SJCRH30 (cell line): ENCODE measurements around the gene TMEM150B. TPM values are rescaled to one million over a fixed set of nuclear protein-coding genes. Genes with fewer than 3 reads are reported as not detected.

Experiments used
- DNase-seq, 2 experiments: peaks; one replicate each; pipeline ENCODE4 v3.0.0-alpha.2; 2015 to 2020
- H3K27ac ChIP-seq: fragments of 250-450 bp; sonication (Bioruptor Pico); 2 replicates; pipeline ENCODE4 v1.5.1; 2020; ENCODE audit warnings: mild to moderate bottlenecking, moderate library complexity
- H3K27me3 ChIP-seq: fragments of 250-450 bp; sonication (Bioruptor Pico); 2 replicates; pipeline ENCODE4 v1.5.1; 2020; ENCODE audit warnings: mild to moderate bottlenecking, moderate library complexity
- H3K36me3 ChIP-seq: fragments of 250-450 bp; sonication (Bioruptor Pico); 2 replicates; pipeline ENCODE4 v1.5.1; 2020; ENCODE audit warnings: mild to moderate bottlenecking, moderate library complexity
- H3K4me1 ChIP-seq: fragments of 250-450 bp; sonication (Bioruptor Pico); 2 replicates; pipeline ENCODE4 v1.5.1; 2020; ENCODE audit warnings: mild to moderate bottlenecking, moderate library complexity
- H3K4me3 ChIP-seq: fragments of 250-450 bp; sonication (Bioruptor Pico); 2 replicates; pipeline ENCODE4 v1.5.1; 2020; ENCODE audit warnings: mild to moderate bottlenecking, moderate library complexity
- H3K9me3 ChIP-seq: fragments of 250-450 bp; sonication (Bioruptor Pico); replicated peaks from 2 replicates; pipeline ENCODE4 v1.5.1; 2020; ENCODE audit warnings: mild to moderate bottlenecking, moderate library complexity
- total RNA-seq: library from RNA; depleted of rRNA; stranded (reverse); fragments of >200 nt; shearing (Covaris generic); gene quantifications from 2 replicates; pipeline ENCODE4 v1.2.3, GENCODE V29; 2014; rRNA removed

The TMEM150B gene
- total RNA-seq, 1 experiment from 2014 or later = not detected

DNA sequence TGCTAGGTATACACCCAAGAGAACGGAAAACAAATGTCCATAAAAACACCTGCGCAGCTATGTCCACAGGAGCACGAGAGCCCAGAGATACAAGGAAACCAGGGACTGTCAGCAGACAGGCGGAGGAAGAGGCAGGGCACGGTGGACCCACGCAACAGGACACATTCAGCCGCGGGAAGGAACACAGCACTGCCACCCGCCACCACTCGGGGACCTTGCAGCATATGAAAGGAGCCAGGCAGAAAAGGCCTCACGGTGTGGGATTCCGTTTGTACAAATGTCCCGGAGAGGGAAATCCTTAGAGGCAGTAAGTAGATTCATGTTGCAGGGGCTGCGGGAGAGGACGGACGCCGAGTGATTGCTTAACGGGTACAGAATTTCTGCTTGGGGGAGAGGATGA lies 53.0 kb downstream of the TMEM150B start:
- Histone ChIP-seq H3K4me1 (no peaks in the 10 kb centered on the region), H3K9me3 (no peaks in the 10 kb centered on the region), H3K27ac (no peak overlapping the region), H3K4me3 (no peak overlapping the region), H3K27me3 (no peaks in the 10 kb centered on the region), H3K36me3 (0 out of 2 replicates have a peak, but pooled peaks cover 3% of the 10 kb centered on the region)
- no peak for DNase-seq

DNA sequence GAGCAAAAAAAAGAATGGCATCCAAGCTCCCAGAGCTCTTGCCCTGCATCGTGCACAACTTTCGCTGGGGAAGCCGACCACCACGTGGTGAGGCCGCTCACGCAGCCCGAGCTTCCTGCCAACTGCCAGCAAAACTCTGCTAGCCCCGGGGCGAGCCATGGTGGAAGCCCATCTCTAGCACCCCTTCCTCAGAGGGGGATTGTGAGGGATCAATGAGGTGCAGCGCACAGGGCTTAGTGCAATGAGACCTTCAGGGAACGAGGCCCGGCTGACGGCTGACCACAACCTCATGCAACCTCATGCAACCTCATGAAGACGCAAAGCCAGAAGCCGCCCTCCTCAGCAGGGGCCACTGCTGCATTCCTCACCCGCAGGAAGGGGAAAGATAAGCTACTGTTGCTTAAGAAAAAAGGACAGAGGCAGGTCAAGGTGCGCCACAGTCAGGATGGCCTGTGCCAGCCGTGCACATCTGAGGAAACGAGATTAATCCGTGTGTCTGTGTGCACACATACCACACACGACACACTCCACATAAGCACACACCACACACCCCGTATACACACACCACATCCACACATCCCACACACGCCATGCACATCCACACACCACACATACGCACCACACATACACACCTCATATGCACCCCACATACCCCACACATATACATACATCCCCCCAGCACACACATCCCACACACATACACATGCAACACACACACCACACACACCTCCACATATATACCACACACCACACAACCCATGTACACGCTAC lies 54.8 kb downstream of the TMEM150B start:
- Histone ChIP-seq H3K4me1 (no peaks in the 10 kb centered on the region), H3K9me3 (0 out of 2 replicates have a peak, but pooled peaks cover 2% of the 10 kb centered on the region), H3K27ac (no peak overlapping the region), H3K36me3 (0 out of 2 replicates have a peak, but pooled peaks cover 3% of the 10 kb centered on the region), H3K27me3 (no peaks in the 10 kb centered on the region), H3K4me3 (no peak overlapping the region)
- no peak for DNase-seq

- H3K27ac ChIP-seq = no peak overlapping the region
- no peak overlapping the region for H3K4me3 ChIP-seq
- H3K9me3 ChIP-seq = 0 out of 2 replicates have a peak, but pooled peaks cover 2% of the 10 kb centered on the region
- H3K36me3 ChIP-seq = 0 out of 2 replicates have a peak, but pooled peaks cover 3% of the 10 kb centered on the region
- H3K4me1 ChIP-seq = no peaks in the 10 kb centered on the region
- H3K27me3 ChIP-seq = no peaks in the 10 kb centered on the region
- no peak for DNase-seq
Measured at GRCh38 chr19:55269299-55269698, 55.8 kb downstream of the TMEM150B start.

GRCh38 chr19:55266840-55267239 lies 58.3 kb downstream of the TMEM150B start:
- 0 out of 2 replicates have a peak, but pooled peaks cover 3% of the 10 kb centered on the region for H3K36me3 ChIP-seq
- DNase-seq = no peak

GRCh38 chr19:55266404-55266803 lies 58.7 kb downstream of the TMEM150B start:
- Histone ChIP-seq H3K27me3 (no peaks in the 10 kb centered on the region), H3K36me3 (0 out of 2 replicates have a peak, but pooled peaks cover 3% of the 10 kb centered on the region), H3K4me1 (no peaks in the 10 kb centered on the region), H3K9me3 (0 out of 2 replicates have a peak, but pooled peaks cover 2% of the 10 kb centered on the region), H3K27ac (no peak overlapping the region), H3K4me3 (no peak overlapping the region)
- DNase-seq = no peak

More at GRCh38 chr19:55266840-55267239, 58.3 kb downstream of the TMEM150B start:
- Histone ChIP-seq H3K27me3 (no peaks in the 10 kb centered on the region), H3K9me3 (0 out of 2 replicates have a peak, but pooled peaks cover 2% of the 10 kb centered on the region), H3K4me1 (no peaks in the 10 kb centered on the region), H3K4me3 (no peak overlapping the region), H3K27ac (no peak overlapping the region)

DNA sequence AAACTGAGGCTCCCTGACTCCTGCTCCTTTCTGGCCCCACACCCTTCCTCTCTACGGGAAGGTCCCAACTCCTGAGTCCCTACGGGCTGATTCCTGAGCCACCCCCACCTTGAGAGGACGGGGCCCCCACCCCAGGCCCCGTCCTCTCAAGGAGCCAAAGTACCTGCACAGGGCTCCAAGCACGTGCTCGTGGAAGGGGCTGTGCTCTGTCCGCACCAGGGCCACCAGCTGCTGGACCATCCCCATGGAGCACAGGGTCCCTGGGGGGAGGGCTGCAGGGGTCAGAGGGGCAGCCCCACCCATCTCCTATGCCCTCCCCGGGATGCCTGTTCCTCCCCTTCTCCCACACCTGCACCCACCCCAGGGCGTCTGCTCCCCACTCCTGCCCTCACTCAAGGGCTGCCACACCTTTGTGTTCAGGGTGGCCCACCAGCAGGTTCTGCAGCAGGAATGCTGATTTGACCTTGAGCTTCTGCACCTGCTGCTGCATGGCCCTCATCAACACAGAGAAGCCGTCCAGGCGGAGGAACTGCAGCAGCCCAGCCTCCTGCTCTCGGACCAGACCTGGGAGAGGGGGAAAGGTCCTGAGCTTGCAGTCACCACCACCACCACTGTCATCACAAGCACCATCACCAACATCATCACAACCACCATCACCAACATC lies 59.3 kb downstream of the TMEM150B start:
- DNase-seq = no peak
- Histone ChIP-seq H3K4me3 (no peak overlapping the region), H3K36me3 (0 out of 2 replicates have a peak, but pooled peaks cover 3% of the 10 kb centered on the region), H3K9me3 (0 out of 2 replicates have a peak, but pooled peaks cover 2% of the 10 kb centered on the region), H3K27me3 (no peaks in the 10 kb centered on the region), H3K4me1 (no peaks in the 10 kb centered on the region), H3K27ac (no peak overlapping the region)

GRCh38 chr19:55265173-55265572 lies 60.0 kb downstream of the TMEM150B start:
- 0 out of 2 replicates have a peak, but pooled peaks cover 2% of the 10 kb centered on the region for H3K9me3 ChIP-seq
- no peak for DNase-seq
- H3K36me3 ChIP-seq = 0 out of 2 replicates have a peak, but pooled peaks cover 3% of the 10 kb centered on the region
- no peak overlapping the region for H3K4me3 ChIP-seq
- no peaks in the 10 kb centered on the region for H3K4me1 ChIP-seq
- H3K27ac ChIP-seq = no peak overlapping the region
- no peaks in the 10 kb centered on the region for H3K27me3 ChIP-seq

GRCh38 chr19:55264531-55264930 lies 60.6 kb downstream of the TMEM150B start:
- H3K36me3 ChIP-seq = 0 out of 2 replicates have a peak, but pooled peaks cover 3% of the 10 kb centered on the region
- H3K4me3 ChIP-seq = no peak overlapping the region
- H3K27ac ChIP-seq = no peak overlapping the region

More at GRCh38 chr19:55264531-55264930, 60.6 kb downstream of the TMEM150B start:
- H3K27me3 ChIP-seq = no peaks in the 10 kb centered on the region
- H3K4me1 ChIP-seq = no peaks in the 10 kb centered on the region
- H3K9me3 ChIP-seq = 0 out of 2 replicates have a peak, but pooled peaks cover 2% of the 10 kb centered on the region
- no peak for DNase-seq

Other genes with a start within 250 kb of the TMEM150B start
- 1.4 and 1.7 TPM in 2 replicates for gene EPS8L1, start 249.5 kb downstream of the TMEM150B start, total RNA-seq
- 26.2 and 30.5 TPM in 2 replicates for gene PPP1R12C, start 207.7 kb downstream of the TMEM150B start, total RNA-seq
- 599 and 612 TPM in 2 replicates for gene TNNT1, start 176.1 kb downstream of the TMEM150B start, total RNA-seq
- gene TNNI3, start 167.6 kb downstream of the TMEM150B start, total RNA-seq = 2.4 and 2.5 TPM in 2 replicates
- gene DNAAF3, start 158.7 kb downstream of the TMEM150B start, total RNA-seq = 9.1 and 14.0 TPM in 2 replicates
- gene SYT5, start 145.1 kb downstream of the TMEM150B start, total RNA-seq = 0.36 TPM in 1 of 2 replicates, not detected in the other
- gene PTPRH, start 115.8 kb downstream of the TMEM150B start, total RNA-seq = 0.94 and 1.4 TPM in 2 replicates
- 2.3 and 2.5 TPM in 2 replicates for gene TMEM86B, start 96.6 kb downstream of the TMEM150B start, total RNA-seq
- gene PPP6R1, start 66.3 kb downstream of the TMEM150B start, total RNA-seq = 39.5 and 44.9 TPM in 2 replicates
- gene HSPBP1, start 45.2 kb downstream of the TMEM150B start, total RNA-seq = 39.3 and 40.8 TPM in 2 replicates
- 13.2 and 15.8 TPM in 2 replicates for gene BRSK1, start 41.3 kb downstream of the TMEM150B start, total RNA-seq
- gene KMT5C, start 14.5 kb upstream of the TMEM150B start, total RNA-seq = 21.2 and 21.6 TPM in 2 replicates
- gene COX6B2, start 29.4 kb upstream of the TMEM150B start, total RNA-seq = 0.45 TPM in 1 of 2 replicates, not detected in the other
- not detected in 2 replicates for gene GARIN5B, start 37.9 kb upstream of the TMEM150B start, total RNA-seq
- gene IL11, start 45.1 kb upstream of the TMEM150B start, total RNA-seq = 16.7 and 17.8 TPM in 2 replicates
- gene TMEM190, start 51.5 kb upstream of the TMEM150B start, total RNA-seq = not detected in 2 replicates
- gene TMEM238, start 59.0 kb upstream of the TMEM150B start, total RNA-seq = 0.14 and 0.25 TPM in 2 replicates
- 612 and 617 TPM in 2 replicates for gene RPL28, start 60.6 kb upstream of the TMEM150B start, total RNA-seq
- gene UBE2S, start 82.4 kb upstream of the TMEM150B start, total RNA-seq = 509 and 566 TPM in 2 replicates
- gene SHISA7, start 118.0 kb upstream of the TMEM150B start, total RNA-seq = not detected in 2 replicates
- gene ISOC2, start 136.3 kb upstream of the TMEM150B start, total RNA-seq = 63.2 and 70.8 TPM in 2 replicates
- not detected in 2 replicates for gene C19orf85, start 139.4 kb upstream of the TMEM150B start, total RNA-seq
- gene ZNF628, start 151.3 kb upstream of the TMEM150B start, total RNA-seq = 2.9 and 3.6 TPM in 2 replicates
- gene NAT14, start 159.8 kb upstream of the TMEM150B start, total RNA-seq = 22.1 and 25.9 TPM in 2 replicates
- gene SSC5D, start 163.1 kb upstream of the TMEM150B start, total RNA-seq = 3.1 and 3.8 TPM in 2 replicates
- 6.8 and 6.9 TPM in 2 replicates for gene SBK2, start 211.8 kb upstream of the TMEM150B start, total RNA-seq
- 0.30 and 0.87 TPM in 2 replicates for gene SBK3, start 220.2 kb upstream of the TMEM150B start, total RNA-seq